ENCODE data around the gene GAN. TPM values are rescaled to one million over a fixed set of nuclear protein-coding genes. Genes with fewer than 3 reads are reported as not detected.

The GAN gene
- total RNA-seq, 2 experiments from 2014 or later = 4.5 to 4.7 TPM

DNA sequence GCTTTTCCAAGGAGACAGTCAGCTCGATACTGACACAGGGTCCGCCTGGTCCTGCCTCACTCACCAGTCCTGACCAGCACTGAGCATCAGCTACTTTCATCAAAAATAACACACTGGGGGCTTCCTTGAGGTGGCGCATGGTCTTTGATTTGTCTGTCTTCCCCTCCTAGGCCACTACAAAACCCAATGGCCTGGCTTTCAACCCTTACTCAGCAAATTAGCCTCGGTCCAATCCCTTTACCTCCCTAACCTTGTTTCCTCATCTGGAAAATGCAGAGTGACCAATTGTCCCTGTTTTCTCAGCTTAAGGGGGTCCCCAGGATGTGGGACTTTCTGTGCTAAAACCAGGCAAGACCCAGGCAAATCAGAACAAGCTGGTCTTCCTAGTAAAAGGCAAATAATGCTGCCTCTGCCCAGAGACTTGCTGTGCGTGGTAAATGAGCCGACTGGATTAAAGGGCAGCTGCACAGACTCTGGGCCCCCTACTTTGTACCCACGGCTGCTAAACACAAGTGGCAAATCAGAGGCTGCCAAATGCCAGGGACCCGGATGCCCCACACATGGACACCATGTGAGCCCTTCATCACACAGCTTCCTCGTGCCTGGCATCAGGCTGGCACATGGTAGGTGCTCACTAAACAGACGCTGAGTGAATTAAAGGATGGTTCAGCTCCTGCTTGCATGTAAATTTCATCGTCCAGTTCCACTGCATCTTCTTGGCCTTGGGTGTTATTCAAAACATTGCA is 98.7 kb downstream of the GAN start:
- Histone ChIP-seq H3K27ac (ENCODE audit: low read depth in 1 of 2, low read length in 2 of 2) (no peak overlapping the region), H3K4me1 (ENCODE audit: insufficient read depth, low read length) (no peaks in the 10 kb centered on the region), H3K9me3 (ENCODE audit: control insufficient read depth in 1 of 2, insufficient read depth in 1 of 2, low read length in 2 of 2) (no peaks in the 10 kb centered on the region), H3K4me3 (ENCODE audit: low read length) (no peak overlapping the region), H3K27me3 (ENCODE audit: control insufficient read depth in 1 of 2, insufficient read depth in 2 of 2, low read length in 2 of 2) (no peaks in the 10 kb centered on the region), H3K36me3 (ENCODE audit: insufficient read depth, low read length) (no peaks in the 10 kb centered on the region)
- Mint-ChIP-seq H3K9me3 (no peaks in the 10 kb centered on the region), H3K4me1 (ENCODE audit: low read depth) (peaks cover 6% of the 10 kb centered on the region), H3K36me3 (ENCODE audit: low read depth) (no peaks in the 10 kb centered on the region), H3K27ac (no peak overlapping the region), H3K4me3 (no peak overlapping the region), H3K27me3 (no peaks in the 10 kb centered on the region)
- ATAC-seq (ENCODE audit: poor library complexity) (no peak), DNase-seq (no peak)
- ChIA-PET CTCF (no interaction called here), POLR2A (no interaction called here)
- intact Hi-C loops (cut with DNase I, micrococcal nuclease) = loop anchor here in 1 of 2 experiments (5.0 kb wide), 1 partner anchor 99 kb away; no protein-coding TSS in a partner anchor
- no peak for TF ChIP-seq CTCF (IDR thresholded peaks at IDR 0.05)

- H3K27ac Mint-ChIP-seq = no peak overlapping the region
- intact Hi-C loops (cut with DNase I, micrococcal nuclease) = no loop called here
- no peak overlapping the region for H3K4me3 ChIP-seq (ENCODE audit: low read length)
- no peaks in the 10 kb centered on the region for H3K9me3 ChIP-seq (ENCODE audit: control insufficient read depth in 1 of 2, insufficient read depth in 1 of 2, low read length in 2 of 2)
- DNase-seq (no peak), ATAC-seq (ENCODE audit: poor library complexity) (no peak)
- no peaks in the 10 kb centered on the region for H3K36me3 ChIP-seq (ENCODE audit: insufficient read depth, low read length)
- no peaks in the 10 kb centered on the region for H3K27me3 Mint-ChIP-seq
- H3K27ac ChIP-seq (ENCODE audit: low read depth in 1 of 2, low read length in 2 of 2) = no peak overlapping the region
- no peak overlapping the region for H3K4me3 Mint-ChIP-seq
- POLR2A ChIA-PET = no interaction called here
- H3K4me1 Mint-ChIP-seq (ENCODE audit: low read depth) = peaks cover 6% of the 10 kb centered on the region
- no peaks in the 10 kb centered on the region for H3K36me3 Mint-ChIP-seq (ENCODE audit: low read depth)
- no peaks in the 10 kb centered on the region for H3K9me3 Mint-ChIP-seq
- CTCF ChIA-PET = no interaction called here
- no peaks in the 10 kb centered on the region for H3K27me3 ChIP-seq (ENCODE audit: control insufficient read depth in 1 of 2, insufficient read depth in 2 of 2, low read length in 2 of 2)
- TF ChIP-seq CTCF (IDR thresholded peaks at IDR 0.05) = no peak
- no peaks in the 10 kb centered on the region for H3K4me1 ChIP-seq (ENCODE audit: insufficient read depth, low read length)
These were observed 101.0 kb downstream of the GAN start for GRCh38 chr16:81415751-81416150.

DNA sequence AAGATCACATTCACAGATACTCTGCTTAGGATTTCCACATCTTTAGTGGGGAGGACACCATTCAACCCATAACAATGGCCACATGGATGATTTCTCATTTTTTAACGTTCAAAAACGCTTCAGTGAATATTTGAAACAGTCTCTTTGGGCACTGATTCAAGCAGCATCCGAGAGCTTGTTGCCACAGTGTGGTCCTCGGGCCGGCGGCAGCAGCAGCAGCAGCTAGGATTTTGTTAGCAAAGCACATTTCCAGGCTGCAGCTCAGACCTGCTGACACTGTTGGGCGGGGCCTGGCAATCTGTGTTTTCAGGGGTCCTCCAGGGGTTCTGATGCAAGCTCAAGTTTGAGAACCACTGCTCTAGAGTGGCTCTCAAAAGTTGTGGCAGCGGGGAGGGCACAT is 102.0 kb downstream of the GAN start:
- H3K4me3 Mint-ChIP-seq = no peak overlapping the region
- no peaks in the 10 kb centered on the region for H3K27me3 Mint-ChIP-seq
- no peaks in the 10 kb centered on the region for H3K4me1 ChIP-seq (ENCODE audit: insufficient read depth, low read length)
- CTCF ChIA-PET = no interaction called here
- no peak overlapping the region for H3K27ac ChIP-seq (ENCODE audit: low read depth in 1 of 2, low read length in 2 of 2)
- peaks cover 6% of the 10 kb centered on the region for H3K4me1 Mint-ChIP-seq (ENCODE audit: low read depth)
- no peak for ATAC-seq (ENCODE audit: poor library complexity)
- no peaks in the 10 kb centered on the region for H3K9me3 Mint-ChIP-seq
- H3K36me3 ChIP-seq (ENCODE audit: insufficient read depth, low read length) = no peaks in the 10 kb centered on the region
- no peaks in the 10 kb centered on the region for H3K36me3 Mint-ChIP-seq (ENCODE audit: low read depth)
- no peak for TF ChIP-seq CTCF (IDR thresholded peaks at IDR 0.05)
- no peak for DNase-seq
- no peak overlapping the region for H3K27ac Mint-ChIP-seq
- no peaks in the 10 kb centered on the region for H3K9me3 ChIP-seq (ENCODE audit: control insufficient read depth in 1 of 2, insufficient read depth in 1 of 2, low read length in 2 of 2)
- H3K4me3 ChIP-seq (ENCODE audit: low read length) = no peak overlapping the region
- H3K27me3 ChIP-seq (ENCODE audit: control insufficient read depth in 1 of 2, insufficient read depth in 2 of 2, low read length in 2 of 2) = no peaks in the 10 kb centered on the region
- POLR2A ChIA-PET = interaction anchor here (0.6 kb wide), 1 partner anchor 10 kb away, joined by 4 read pairs; no protein-coding TSS in a partner anchor
- intact Hi-C loops (cut with DNase I, micrococcal nuclease) = no loop called here
